Activated B cell treated with CpG ODN at 0.5 μM for 24 hours (primary cell): ENCODE results near the gene HDAC4. TPM values are rescaled to one million over a fixed set of nuclear protein-coding genes. Genes with fewer than 3 reads are reported as not detected.

Experiments
- ATAC-seq: fragments of 200-7000 bp; cut with Tn5 transposase; one replicate; pipeline ENCODE4 v1.10.0; 2021; ENCODE audit warnings: low read depth, mild to moderate bottlenecking, moderate library complexity
- CTCF ChIA-PET: fragments of 350-600 bp; sonication (Branson Sonifier 250); formaldehyde crosslinking; loops from one replicate; lab custom pipeline; 2021; ENCODE audit warnings: antibody characterized with exemption; lab: Charles Lee
- POLR2A ChIA-PET: fragments of 350-600 bp; sonication (Branson Sonifier 250); formaldehyde crosslinking; loops from one replicate; lab custom pipeline; 2021; ENCODE audit warnings: antibody characterized with exemption; lab: Charles Lee
- DNase-seq: peaks from one replicate; pipeline ENCODE4 v3.0.0; 2022
- H3K27ac Mint-ChIP-seq: one replicate; pipeline ENCODE4 v1.8.0; 2020; ENCODE audit warnings: mixed read lengths
- H3K27me3 Mint-ChIP-seq: one replicate; pipeline ENCODE4 v1.8.0; 2021; ENCODE audit warnings: mixed read lengths
- H3K36me3 Mint-ChIP-seq: one replicate; pipeline ENCODE4 v1.8.0; 2021; ENCODE audit warnings: low read depth, mixed read lengths
- H3K4me1 Mint-ChIP-seq: one replicate; pipeline ENCODE4 v1.8.0; 2021; ENCODE audit warnings: mixed read lengths
- H3K4me3 Mint-ChIP-seq: one replicate; pipeline ENCODE4 v1.8.0; 2020; ENCODE audit warnings: mild to moderate bottlenecking, mixed read lengths
- H3K9me3 Mint-ChIP-seq: one replicate; pipeline ENCODE4 v1.8.0; 2020; ENCODE audit warnings: mixed read lengths
- CTCF ChIP-seq: fragments of 200-600 bp; IDR thresholded peaks from one replicate; pipeline ENCODE4 v1.8.0; 2022; ENCODE audit warnings: antibody characterized with exemption, mild to moderate bottlenecking
- intact Hi-C: fragments of 100-400 bp; cut with micrococcal nuclease; formaldehyde crosslinking; loops from one replicate; pipeline ENCODE4 v1.15.1; 2024
- total RNA-seq: library from RNA; stranded (reverse); gene quantifications from 2 replicates; pipeline ENCODE4 v1.2.3, GENCODE V29; 2022

Gene HDAC4
- total RNA-seq, 1 donor from 2014 or later, result 31.9 TPM

- no peaks in the 10 kb centered on the region for H3K27me3 Mint-ChIP-seq
- no peak overlapping the region for H3K4me3 Mint-ChIP-seq
- DNase-seq, result no peak
- intact Hi-C loops, result no loop called here
- no peaks in the 10 kb centered on the region for H3K36me3 Mint-ChIP-seq
- POLR2A ChIA-PET, result interaction anchor here (1.3 kb wide), 1 partner anchor 110 kb away, joined by 3 read pairs; no protein-coding TSS in a partner anchor
- CTCF ChIA-PET, result no interaction called here
- H3K9me3 Mint-ChIP-seq, result no peaks in the 10 kb centered on the region
- H3K27ac Mint-ChIP-seq, result peak overlapping the region; percentile 7
- no peak for ATAC-seq
- H3K4me1 Mint-ChIP-seq, result peaks cover 29% of the 10 kb centered on the region
- TF ChIP-seq CTCF, result no peak
Measured at GRCh38 chr2:239376942-239377531, 23.8 kb downstream of the HDAC4 start.

- intact Hi-C loops, result no loop called here
- POLR2A ChIA-PET, result no interaction called here
- Mint-ChIP-seq H3K4me3 (no peak overlapping the region), H3K36me3 (no peaks in the 10 kb centered on the region), H3K4me1 (peaks cover 22% of the 10 kb centered on the region), H3K27ac (no peak overlapping the region), H3K27me3 (no peaks in the 10 kb centered on the region), H3K9me3 (no peaks in the 10 kb centered on the region)
- ATAC-seq, result no peak
- no peak for DNase-seq
- CTCF ChIA-PET, result no interaction called here
- no peak for TF ChIP-seq CTCF
Measured at GRCh38 chr2:239376351-239376750, 24.5 kb downstream of the HDAC4 start.

- DNase-seq, result no peak
- no peak for ATAC-seq
- Mint-ChIP-seq H3K36me3 (no peaks in the 10 kb centered on the region), H3K4me1 (peaks cover 15% of the 10 kb centered on the region), H3K27ac (no peak overlapping the region), H3K4me3 (no peak overlapping the region), H3K27me3 (no peaks in the 10 kb centered on the region), H3K9me3 (no peaks in the 10 kb centered on the region)
- TF ChIP-seq CTCF, result no peak
- ChIA-PET CTCF (no interaction called here), POLR2A (no interaction called here)
- intact Hi-C loops, result no loop called here
Measured at GRCh38 chr2:239375278-239376061, 25.4 kb downstream of the HDAC4 start.

- ATAC-seq, result no peak
- ChIA-PET POLR2A (no interaction called here), CTCF (no interaction called here)
- Mint-ChIP-seq H3K27me3 (no peaks in the 10 kb centered on the region), H3K36me3 (no peaks in the 10 kb centered on the region), H3K9me3 (no peaks in the 10 kb centered on the region), H3K4me1 (peaks cover 10% of the 10 kb centered on the region), H3K4me3 (no peak overlapping the region), H3K27ac (no peak overlapping the region)
- intact Hi-C loops, result no loop called here
- DNase-seq, result no peak
- TF ChIP-seq CTCF, result no peak
Measured at GRCh38 chr2:239374896-239375277, 25.9 kb downstream of the HDAC4 start.

- intact Hi-C loops, result no loop called here
- Mint-ChIP-seq H3K4me3 (no peak overlapping the region), H3K9me3 (no peaks in the 10 kb centered on the region), H3K27me3 (no peaks in the 10 kb centered on the region), H3K27ac (no peak overlapping the region), H3K4me1 (peaks cover 8% of the 10 kb centered on the region), H3K36me3 (no peaks in the 10 kb centered on the region)
- POLR2A ChIA-PET, result interaction anchor here (1.3 kb wide), 1 partner anchor 28 kb away, joined by 5 read pairs; the partner anchor contains the start of gene HDAC4
- no peak for TF ChIP-seq CTCF
- ATAC-seq (no peak), DNase-seq (no peak)
- CTCF ChIA-PET, result no interaction called here
Measured at GRCh38 chr2:239372835-239373234, 28.0 kb downstream of the HDAC4 start.
